ENCODE data around the gene UGT1A1.

Gene UGT1A1

GRCh38 chr2:233803292-233803911 lies 43.3 kb downstream of the UGT1A1 start:
- Histone ChIP-seq H2AFZ (ENCODE audit: low read depth, low read length, severe bottlenecking) (no peak overlapping the region), H3K9me3 (ENCODE audit: insufficient read depth, low read length) (no peaks in the 10 kb centered on the region), H3K9ac (ENCODE audit: low read length) (no peak overlapping the region)

GRCh38 chr2:233803994-233804393 lies 43.9 kb downstream of the UGT1A1 start:
- H2AFZ ChIP-seq (ENCODE audit: low read depth, low read length, severe bottlenecking), result no peak overlapping the region
- TF ChIP-seq CTCF (IDR thresholded peaks at IDR 0.05; ENCODE audit: insufficient read depth, low read length, poor library complexity, severe bottlenecking) (no peak), EZH2phosphoT487 (conservative IDR thresholded peaks at IDR 0.05; ENCODE audit: low read length) (no peak)
- no peak overlapping the region for H3K9ac ChIP-seq (ENCODE audit: low read length)
- no peaks in the 10 kb centered on the region for H4K20me1 ChIP-seq (ENCODE audit: low read depth, low read length)
- no peak overlapping the region for H3K4me2 ChIP-seq (ENCODE audit: low read depth, low read length, poor library complexity, severe bottlenecking)
- H3K9me2 ChIP-seq (replicated peaks; ENCODE audit: insufficient read depth, low read length), result no peaks in the 10 kb centered on the region
- no peak overlapping the region for H3K27ac ChIP-seq (ENCODE audit: low read depth, low read length)
- no peaks in the 10 kb centered on the region for H3F3A ChIP-seq (ENCODE audit: insufficient read depth)
- no peak overlapping the region for H3K4me3 ChIP-seq (ENCODE audit: insufficient read depth, low read length, poor library complexity, severe bottlenecking)
- no peaks in the 10 kb centered on the region for H3K36me3 ChIP-seq (ENCODE audit: low read length)
- no peaks in the 10 kb centered on the region for H3K27me3 ChIP-seq (ENCODE audit: low read length)
- H3K79me2 ChIP-seq (ENCODE audit: insufficient read depth, low read length), result no peaks in the 10 kb centered on the region
- no peaks in the 10 kb centered on the region for H3K9me3 ChIP-seq (ENCODE audit: insufficient read depth, low read length)

More at GRCh38 chr2:233803292-233803911, 43.3 kb downstream of the UGT1A1 start:
- no peaks in the 10 kb centered on the region for H3K36me3 ChIP-seq (ENCODE audit: low read length)
- H3F3A ChIP-seq (ENCODE audit: insufficient read depth), result no peaks in the 10 kb centered on the region
- H3K79me2 ChIP-seq (ENCODE audit: insufficient read depth, low read length), result no peaks in the 10 kb centered on the region
- no peaks in the 10 kb centered on the region for H4K20me1 ChIP-seq (ENCODE audit: low read depth, low read length)
- no peaks in the 10 kb centered on the region for H3K27me3 ChIP-seq (ENCODE audit: low read length)
- no peak overlapping the region for H3K4me2 ChIP-seq (ENCODE audit: low read depth, low read length, poor library complexity, severe bottlenecking)
- H3K27ac ChIP-seq (ENCODE audit: low read depth, low read length), result no peak overlapping the region
- no peaks in the 10 kb centered on the region for H3K9me2 ChIP-seq (replicated peaks; ENCODE audit: insufficient read depth, low read length)
- TF ChIP-seq EZH2phosphoT487 (conservative IDR thresholded peaks at IDR 0.05; ENCODE audit: low read length) (no peak), CTCF (IDR thresholded peaks at IDR 0.05; ENCODE audit: insufficient read depth, low read length, poor library complexity, severe bottlenecking) (no peak)
- H3K4me3 ChIP-seq (ENCODE audit: insufficient read depth, low read length, poor library complexity, severe bottlenecking), result no peak overlapping the region

- H3K9me2 ChIP-seq (replicated peaks; ENCODE audit: insufficient read depth, low read length), result no peaks in the 10 kb centered on the region
- H3K27ac ChIP-seq (ENCODE audit: low read depth, low read length), result no peak overlapping the region
- no peaks in the 10 kb centered on the region for H3K36me3 ChIP-seq (ENCODE audit: low read length)
- H2AFZ ChIP-seq (ENCODE audit: low read depth, low read length, severe bottlenecking), result no peak overlapping the region
- H3K9ac ChIP-seq (ENCODE audit: low read length), result no peak overlapping the region
- no peak overlapping the region for H3K4me3 ChIP-seq (ENCODE audit: insufficient read depth, low read length, poor library complexity, severe bottlenecking)
- H3K27me3 ChIP-seq (ENCODE audit: low read length), result no peaks in the 10 kb centered on the region
- no peaks in the 10 kb centered on the region for H3K79me2 ChIP-seq (ENCODE audit: insufficient read depth, low read length)
- no peaks in the 10 kb centered on the region for H4K20me1 ChIP-seq (ENCODE audit: low read depth, low read length)
- H3K9me3 ChIP-seq (ENCODE audit: insufficient read depth, low read length), result no peaks in the 10 kb centered on the region
- no peaks in the 10 kb centered on the region for H3F3A ChIP-seq (ENCODE audit: insufficient read depth)
- H3K4me2 ChIP-seq (ENCODE audit: low read depth, low read length, poor library complexity, severe bottlenecking), result no peak overlapping the region
- TF ChIP-seq CTCF (IDR thresholded peaks at IDR 0.05; ENCODE audit: insufficient read depth, low read length, poor library complexity, severe bottlenecking) (no peak), EZH2phosphoT487 (conservative IDR thresholded peaks at IDR 0.05; ENCODE audit: low read length) (no peak)
These were observed 47.3 kb downstream of the UGT1A1 start for GRCh38 chr2:233807215-233807865.
